ENCODE measurements around the gene METTL8. TPM values are rescaled to one million over a fixed set of nuclear protein-coding genes. Genes with fewer than 3 reads are reported as not detected.

METTL8 gene
- total RNA-seq, 1 experiment from 2014 or later: 59.1 TPM

- TF ChIP-seq, protein P1, sequence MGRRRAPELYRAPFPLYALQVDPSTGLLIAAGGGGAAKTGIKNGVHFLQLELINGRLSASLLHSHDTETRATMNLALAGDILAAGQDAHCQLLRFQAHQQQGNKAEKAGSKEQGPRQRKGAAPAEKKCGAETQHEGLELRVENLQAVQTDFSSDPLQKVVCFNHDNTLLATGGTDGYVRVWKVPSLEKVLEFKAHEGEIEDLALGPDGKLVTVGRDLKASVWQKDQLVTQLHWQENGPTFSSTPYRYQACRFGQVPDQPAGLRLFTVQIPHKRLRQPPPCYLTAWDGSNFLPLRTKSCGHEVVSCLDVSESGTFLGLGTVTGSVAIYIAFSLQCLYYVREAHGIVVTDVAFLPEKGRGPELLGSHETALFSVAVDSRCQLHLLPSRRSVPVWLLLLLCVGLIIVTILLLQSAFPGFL (CRISPR knock-in tag; IDR thresholded peaks at IDR 0.05; ENCODE audit: borderline replicate concordance): no peak
- TF ChIP-seq ZNF317 (CRISPR knock-in tag; IDR thresholded peaks at IDR 0.05; ENCODE audit: borderline replicate concordance, low read depth) (no peak), HMGA2 (CRISPR knock-in tag; IDR thresholded peaks at IDR 0.05) (no peak), MYBL2 (CRISPR knock-in tag; IDR thresholded peaks at IDR 0.05) (no peak), ZNF263 (CRISPR knock-in tag; IDR thresholded peaks at IDR 0.05; ENCODE audit: low read depth) (no peak), USF1 (CRISPR knock-in tag; IDR thresholded peaks at IDR 0.05) (no peak), GABPB1 (CRISPR knock-in tag; IDR thresholded peaks at IDR 0.05) (no peak), FOXP1 (CRISPR knock-in tag; IDR thresholded peaks at IDR 0.05; ENCODE audit: borderline replicate concordance) (no peak), NR2C2 (CRISPR knock-in tag; IDR thresholded peaks at IDR 0.05) (no peak), ATF3 (CRISPR knock-in tag; conservative IDR thresholded peaks at IDR 0.05) (no peak), ZNF281 (CRISPR knock-in tag; IDR thresholded peaks at IDR 0.05) (no peak), STAT6 (CRISPR knock-in tag; conservative IDR thresholded peaks at IDR 0.05; ENCODE audit: low read depth) (no peak)
Observed at GRCh38 chr2:171407676-171408044, 26.1 kb downstream of the METTL8 start (continued).

- H3K4me3 Mint-ChIP-seq: no peak overlapping the region
- CTCF ChIA-PET: interaction anchor here (0.8 kb wide), 1 partner anchor 26 kb away, joined by 3 read pairs; the partner anchor contains the start of gene METTL8
Observed at GRCh38 chr2:171407030-171407675, 26.6 kb downstream of the METTL8 start.

More at GRCh38 chr2:171407030-171407675, 26.6 kb downstream of the METTL8 start:
- TF ChIP-seq, protein P2, sequence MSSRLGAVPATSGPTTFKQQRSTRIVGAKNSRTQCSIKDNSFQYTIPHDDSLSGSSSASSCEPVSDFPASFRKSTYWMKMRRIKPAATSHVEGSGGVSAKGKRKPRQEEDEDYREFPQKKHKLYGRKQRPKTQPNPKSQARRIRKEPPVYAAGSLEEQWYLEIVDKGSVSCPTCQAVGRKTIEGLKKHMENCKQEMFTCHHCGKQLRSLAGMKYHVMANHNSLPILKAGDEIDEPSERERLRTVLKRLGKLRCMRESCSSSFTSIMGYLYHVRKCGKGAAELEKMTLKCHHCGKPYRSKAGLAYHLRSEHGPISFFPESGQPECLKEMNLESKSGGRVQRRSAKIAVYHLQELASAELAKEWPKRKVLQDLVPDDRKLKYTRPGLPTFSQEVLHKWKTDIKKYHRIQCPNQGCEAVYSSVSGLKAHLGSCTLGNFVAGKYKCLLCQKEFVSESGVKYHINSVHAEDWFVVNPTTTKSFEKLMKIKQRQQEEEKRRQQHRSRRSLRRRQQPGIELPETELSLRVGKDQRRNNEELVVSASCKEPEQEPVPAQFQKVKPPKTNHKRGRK (CRISPR knock-in tag; IDR thresholded peaks at IDR 0.05; ENCODE audit: borderline replicate concordance): no peak
- Mint-ChIP-seq H3K4me1 (peaks cover 69% of the 10 kb centered on the region), H3K27me3 (ENCODE audit: low read depth) (no peaks in the 10 kb centered on the region), H3K9me3 (peaks cover 2% of the 10 kb centered on the region), H3K36me3 (peaks cover 19% of the 10 kb centered on the region), H3K27ac (0 out of 2 replicates have a peak overlapping the region, but pooled peaks have one; percentile 4)
- POLR2A ChIA-PET: no interaction called here
- ATAC-seq (no peak), DNase-seq (ENCODE audit: low spot score) (no peak)

Data from WTC11 (cell line).